Measurements from ENCODE around the gene KLK15. TPM values are rescaled to one million over a fixed set of nuclear protein-coding genes. Genes with fewer than 3 reads are reported as not detected.
"Not testable (repeated sequence)": the region's sequence is repeated elsewhere in the genome, so short reads cannot be mapped to it uniquely, and the experiment has no call there.

Gene KLK15
- total RNA-seq, 2 donors from 2014 or later = not detected

DNA sequence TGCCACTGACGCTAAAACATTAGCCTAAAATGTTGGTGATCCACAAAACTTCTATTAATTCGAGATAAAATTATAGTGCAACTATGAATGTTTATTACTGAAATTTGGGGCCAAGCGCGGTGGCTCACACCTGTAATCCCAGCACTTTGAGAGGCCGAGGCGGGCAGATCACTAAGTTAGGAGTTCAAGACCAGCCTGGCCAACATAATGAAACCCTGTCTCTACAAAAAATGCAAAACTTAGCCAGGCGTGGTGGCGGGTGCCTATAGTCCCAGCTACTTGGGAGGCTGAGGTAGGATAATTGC, 49.6 kb downstream of the KLK15 start:
- not testable (repeated sequence) for DNase-seq (ENCODE audit: low spot score)
- intact Hi-C loops (cut with DNase I) = loop anchor here (5.0 to 10.0 kb wide), 3 partner anchors 246 to 429 kb away; partner anchors contain the start of gene NAPSA (in 1 of the 2)

DNA sequence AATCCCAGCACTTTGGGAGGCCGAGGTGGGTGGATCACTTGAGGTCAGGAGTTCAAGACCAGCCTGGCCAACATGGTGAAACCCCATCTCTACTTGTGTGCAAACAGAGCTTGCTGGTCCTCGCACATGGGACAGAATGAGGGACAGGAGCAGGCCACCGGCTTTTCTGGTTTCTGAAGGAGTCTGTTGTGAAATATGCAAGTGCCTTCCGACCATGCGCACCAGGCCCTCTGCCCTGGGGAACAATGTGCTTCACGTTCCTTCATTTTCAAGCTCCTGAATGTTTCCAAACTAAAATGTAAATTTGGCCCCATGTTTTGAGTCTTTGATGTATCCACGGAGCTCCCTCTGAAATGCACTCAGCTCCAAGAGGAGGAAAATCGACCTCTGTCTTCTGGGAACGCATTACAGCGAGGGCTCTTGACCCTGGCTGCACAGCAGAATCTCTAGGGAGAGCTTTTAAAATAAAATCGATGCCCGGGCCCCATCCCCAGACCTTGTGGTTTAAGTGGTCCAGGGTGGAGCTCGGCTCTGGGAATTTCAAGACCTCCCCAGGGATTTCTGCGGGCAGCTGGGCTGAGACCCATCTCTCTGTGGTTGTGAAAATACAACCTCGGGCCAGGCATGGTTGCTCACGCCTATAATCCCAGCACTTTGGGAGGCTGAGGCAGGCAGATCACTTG, 52.5 kb downstream of the KLK15 start:
- intact Hi-C loops (cut with DNase I) = loop anchor here (5.0 to 10.0 kb wide), 3 partner anchors 244 to 426 kb away; partner anchors contain the start of gene NAPSA (in 1 of the 2)
- no peak for DNase-seq (ENCODE audit: low spot score)

DNA sequence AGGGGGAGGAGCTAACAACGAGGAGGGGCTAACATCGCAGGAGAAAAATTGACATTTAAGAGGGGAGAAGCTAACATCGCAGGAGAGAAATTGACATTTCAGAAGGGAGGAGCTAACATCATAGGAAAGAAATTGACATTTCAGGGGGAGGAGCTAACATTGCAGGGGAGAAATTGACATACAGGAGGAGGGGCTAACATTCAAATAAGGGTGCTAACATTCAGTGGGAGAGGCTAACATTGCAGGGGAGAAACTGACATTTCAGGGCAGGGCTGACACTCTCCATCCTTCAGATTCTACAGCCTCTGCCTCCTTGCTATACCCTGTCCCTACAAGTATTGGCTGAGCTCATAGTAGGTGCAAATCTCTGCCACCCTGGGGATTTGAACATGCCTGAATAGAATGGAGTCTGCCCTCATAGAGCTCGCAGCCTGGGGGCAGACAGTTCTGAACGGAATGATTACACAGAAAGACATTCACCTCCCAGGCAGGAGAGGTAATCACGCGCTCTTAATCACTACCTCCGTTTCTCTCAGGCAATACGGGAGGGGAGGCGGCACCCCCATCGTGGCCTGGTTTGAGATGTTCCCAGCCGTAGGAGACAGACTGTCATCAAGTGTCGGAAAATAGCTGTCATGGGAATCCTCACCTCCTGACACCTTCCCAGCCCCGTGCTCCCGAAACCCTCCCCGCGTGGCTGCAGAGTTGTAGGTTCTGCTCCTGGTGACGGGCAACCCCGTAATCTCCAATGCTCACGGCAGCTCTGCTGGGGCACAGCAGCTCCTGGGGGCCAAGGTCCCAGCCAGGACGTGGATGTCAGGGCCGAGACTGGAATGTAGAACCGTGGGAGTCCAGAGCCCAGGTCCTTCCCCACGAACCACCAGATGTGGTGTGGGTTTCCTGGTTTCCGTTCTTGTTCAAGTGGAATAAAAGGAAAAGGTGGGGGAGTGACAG, 53.6 kb downstream of the KLK15 start:
- intact Hi-C loops (cut with DNase I) = loop anchor here (5.0 to 10.0 kb wide), 3 partner anchors 242 to 425 kb away; partner anchors contain the start of gene NAPSA (in 1 of the 2)

DNA sequence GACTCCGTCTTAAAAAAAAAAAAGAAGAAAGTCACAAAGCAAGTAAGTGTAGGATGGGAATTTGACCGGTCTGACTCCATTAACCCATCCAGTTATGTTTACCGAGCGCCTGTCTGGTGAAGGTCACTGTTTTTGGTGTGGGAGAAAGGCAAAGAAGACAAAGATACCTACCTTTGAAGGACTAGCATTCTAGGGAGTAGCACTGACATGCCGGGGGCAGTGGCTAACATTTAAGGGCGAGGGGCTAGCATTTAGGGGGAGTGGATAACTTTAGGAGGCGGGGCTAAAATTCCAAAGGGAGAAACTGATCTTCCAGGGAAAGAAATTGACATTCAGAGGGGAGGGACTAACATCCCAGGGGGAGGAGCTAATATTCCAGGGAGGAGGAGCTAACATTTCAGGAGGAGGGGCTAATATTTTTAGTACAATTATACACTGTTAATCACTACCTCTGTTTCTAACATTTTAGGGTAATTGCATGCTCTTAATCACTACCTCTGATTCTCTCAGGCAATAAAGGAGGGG, 54.4 kb downstream of the KLK15 start:
- DNase-seq (ENCODE audit: low spot score) = no peak
- intact Hi-C loops (cut with DNase I) = no loop called here

More for the DNA sequence above, 53.6 kb downstream of the KLK15 start:
- no peak for DNase-seq (ENCODE audit: low spot score)

DNA sequence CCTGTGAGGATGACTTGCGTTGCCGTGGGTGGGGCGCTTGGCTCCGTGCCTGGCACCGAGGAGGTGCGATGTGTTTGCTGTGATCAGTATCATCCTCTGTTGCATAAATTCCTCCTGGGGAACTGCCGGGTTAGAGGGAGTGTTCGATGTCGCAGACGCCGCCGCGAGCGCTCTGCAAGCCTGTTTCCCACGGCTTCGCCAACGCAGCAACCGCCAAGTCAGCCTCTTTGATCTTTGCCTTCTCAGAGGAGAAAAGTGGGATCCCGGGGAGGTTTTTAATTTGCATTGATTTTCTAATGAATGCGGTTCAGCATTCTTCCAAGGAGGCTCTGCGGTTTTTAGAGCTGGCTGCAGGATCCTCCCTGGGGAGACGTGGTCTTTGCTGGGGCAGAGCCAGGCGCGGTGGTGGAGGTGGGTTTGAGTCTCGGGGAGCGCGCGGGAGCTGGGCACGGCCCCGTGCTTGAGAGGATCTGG, 55.5 kb downstream of the KLK15 start:
- intact Hi-C loops (cut with DNase I) = no loop called here
- no peak for DNase-seq (ENCODE audit: low spot score)

DNA sequence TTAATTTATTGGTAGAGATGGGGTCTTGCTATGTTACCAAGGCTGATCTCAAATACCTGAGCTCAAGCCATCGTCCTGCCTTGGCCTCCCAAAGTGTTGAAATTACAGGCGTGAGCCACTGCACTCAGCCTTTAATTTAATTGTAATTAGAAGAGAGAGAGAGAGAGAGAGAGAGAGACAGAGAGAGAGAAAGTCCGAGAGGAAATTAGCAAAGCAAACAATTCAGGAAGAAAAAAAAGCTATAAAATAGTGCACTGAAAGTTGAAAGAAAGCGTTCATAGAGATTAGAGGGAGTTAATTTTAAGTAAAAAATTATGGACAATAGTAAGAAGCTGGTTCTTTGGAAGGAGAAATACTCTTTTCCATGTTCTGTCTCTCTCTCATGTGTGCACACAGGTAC, 56.1 kb downstream of the KLK15 start:
- DNase-seq (ENCODE audit: low spot score) = no peak
- intact Hi-C loops (cut with DNase I) = no loop called here

DNA sequence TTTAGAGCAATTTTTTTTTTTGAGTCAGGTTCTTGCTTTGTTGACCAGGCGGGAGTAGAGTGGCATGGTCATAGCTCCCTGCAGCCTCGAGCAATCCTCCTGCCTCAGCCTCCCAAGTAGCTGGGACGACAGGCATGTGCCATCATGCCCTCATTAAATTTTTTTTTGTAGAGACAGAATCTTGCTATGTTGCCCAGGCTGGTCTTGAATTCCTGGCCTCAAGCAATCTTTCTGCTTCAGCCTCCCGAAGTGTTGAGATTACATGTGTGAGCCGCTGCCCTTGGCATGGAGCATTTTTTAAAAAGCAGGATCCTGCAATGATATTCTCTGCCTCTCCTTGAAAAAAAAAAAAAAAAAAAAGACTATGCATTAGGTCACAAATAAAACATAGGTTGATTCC, 57.2 kb downstream of the KLK15 start:
- intact Hi-C loops (cut with DNase I) = no loop called here
- no peak for DNase-seq (ENCODE audit: low spot score)

Other genes with a start within 250 kb of the KLK15 start
- under 1 TPM in 1 of 2 donors, not detected in 1; 0.74 TPM for gene SYT3, start 193.7 kb downstream of the KLK15 start, total RNA-seq
- gene C19orf81, start 184.1 kb downstream of the KLK15 start, total RNA-seq = under 1 TPM in 1 of 2 donors, not detected in 1; 0.57 TPM
- gene SHANK1, start 113.8 kb downstream of the KLK15 start, total RNA-seq = under 1 TPM; 0.19 to 0.37 TPM
- gene CLEC11A, start 110.2 kb downstream of the KLK15 start, total RNA-seq = 10 to 100 TPM in 1 of 2 donors, 1 to 10 TPM in 1; 8.5 to 12.5 TPM
- not detected for gene GPR32, start 63.1 kb downstream of the KLK15 start, total RNA-seq
- not detected for gene ACP4, start 43.2 kb downstream of the KLK15 start, total RNA-seq
- gene KLK1, start 9.8 kb downstream of the KLK15 start, total RNA-seq = under 1 TPM in 1 of 2 donors, not detected in 1; 0.67 TPM
- gene KLK3, start 21.3 kb upstream of the KLK15 start, total RNA-seq = not detected
- gene KLK2, start 39.9 kb upstream of the KLK15 start, total RNA-seq = not detected
- gene KLK4, start 77.8 kb upstream of the KLK15 start, total RNA-seq = not detected
- not detected for gene KLK5, start 119.5 kb upstream of the KLK15 start, total RNA-seq
- gene KLK6, start 136.0 kb upstream of the KLK15 start, total RNA-seq = not detected
- not detected for gene KLK7, start 150.3 kb upstream of the KLK15 start, total RNA-seq
- gene KLK8, start 168.0 kb upstream of the KLK15 start, total RNA-seq = not detected
- not detected for gene KLK10, start 186.1 kb upstream of the KLK15 start, total RNA-seq
- gene KLK11, start 193.0 kb upstream of the KLK15 start, total RNA-seq = not detected
- gene KLK12, start 201.4 kb upstream of the KLK15 start, total RNA-seq = not detected
- not detected for gene KLK13, start 231.5 kb upstream of the KLK15 start, total RNA-seq
- gene KLK14, start 249.3 kb upstream of the KLK15 start, total RNA-seq = not detected

Data from posterior vena cava (tissue), 2 donors.